GM20000 (cell line): Measurements from ENCODE around the gene CD28.
"Not testable (repeated sequence)": the region's sequence is repeated elsewhere in the genome, so short reads cannot be mapped to it uniquely, and the experiment has no call there.

Experiments used
- DNase-seq: peaks from one replicate; pipeline ENCODE4 v3.0.0; 2012; ENCODE audit warnings: low spot score
- CTCF ChIP-seq: IDR thresholded peaks from 2 replicates; pipeline ENCODE4 v1.5.1; 2012; ENCODE audit warnings: mild to moderate bottlenecking, control low read depth; ENCODE audit errors: extremely low read depth, missing control alignments

CD28 gene

GRCh38 chr2:203692031-203692710 lies 14.3 kb upstream of the CD28 start:
- TF ChIP-seq CTCF = no peak
- no peak for DNase-seq

- no peak for DNase-seq
- no peak for TF ChIP-seq CTCF
These were observed 13.1 kb upstream of the CD28 start for GRCh38 chr2:203693242-203693879.

- no peak for DNase-seq
- no peak for TF ChIP-seq CTCF
These were observed 12.2 kb upstream of the CD28 start for GRCh38 chr2:203694191-203694590.

- TF ChIP-seq CTCF = no peak
- no peak for DNase-seq
These were observed 9.2 kb upstream of the CD28 start for GRCh38 chr2:203697190-203697589.

GRCh38 chr2:203697763-203698162 lies 8.7 kb upstream of the CD28 start:
- DNase-seq = not testable (repeated sequence)

- DNase-seq = not testable (repeated sequence)
These were observed 8.0 kb upstream of the CD28 start for GRCh38 chr2:203698410-203698809.

- no peak for TF ChIP-seq CTCF
- no peak for DNase-seq
These were observed 2.0 kb upstream of the CD28 start for GRCh38 chr2:203704430-203704829.

GRCh38 chr2:203705178-203705577 lies 1.3 kb upstream of the CD28 start:
- DNase-seq = no peak
- TF ChIP-seq CTCF = no peak
